HG02588 (cell line): ENCODE results near the gene MEGF11.

ENCODE experiments used
- ATAC-seq: cut with Tn5 transposase; IDR thresholded peaks from one replicate; pipeline ENCODE4 v1.9.1; 2021; ENCODE audit warnings: mild to moderate bottlenecking, moderate library complexity; ENCODE audit not compliant: unreplicated experiment

The MEGF11 gene

DNA sequence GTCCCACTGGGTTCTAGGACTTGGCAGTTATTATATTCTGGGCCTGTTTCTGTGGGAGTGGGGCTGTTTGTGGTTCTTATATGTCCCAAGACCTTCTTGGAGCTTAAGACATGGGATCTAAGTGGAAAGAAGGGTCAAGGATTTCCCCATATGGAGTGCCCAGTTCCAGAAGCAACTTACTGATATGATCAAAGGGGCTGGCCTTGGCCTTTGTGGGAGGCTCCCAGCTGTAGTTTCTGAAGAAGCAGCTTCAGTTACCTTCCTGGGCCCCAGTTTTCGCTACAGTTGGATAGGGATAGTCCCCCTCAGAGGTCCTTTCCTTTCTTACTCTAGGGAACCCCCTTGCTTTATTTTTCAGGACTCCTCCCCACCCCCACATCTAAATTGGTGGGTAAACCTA is 328.2 kb downstream of the MEGF11 start:
- ATAC-seq, result no peak

DNA sequence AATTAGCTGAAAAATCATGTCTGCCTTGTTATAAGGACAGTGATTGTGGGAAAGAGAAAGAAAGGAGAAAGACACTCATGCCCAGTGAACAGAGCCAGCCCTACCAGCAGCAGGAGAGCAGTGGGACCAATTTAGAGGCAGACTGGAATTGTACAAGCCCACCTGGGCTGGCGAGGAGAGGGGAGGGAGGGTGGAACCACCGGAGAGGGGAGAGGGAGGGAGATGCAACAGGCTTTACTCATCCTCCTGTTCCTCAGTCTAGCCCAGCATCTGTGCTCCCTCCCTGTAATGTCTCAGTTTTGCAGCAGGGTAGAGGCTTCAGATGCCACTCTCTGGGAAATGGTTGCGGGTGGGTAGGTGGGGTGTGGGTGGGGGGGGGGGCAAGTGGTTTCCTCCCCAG is 329.5 kb downstream of the MEGF11 start:
- ATAC-seq, result no peak

DNA sequence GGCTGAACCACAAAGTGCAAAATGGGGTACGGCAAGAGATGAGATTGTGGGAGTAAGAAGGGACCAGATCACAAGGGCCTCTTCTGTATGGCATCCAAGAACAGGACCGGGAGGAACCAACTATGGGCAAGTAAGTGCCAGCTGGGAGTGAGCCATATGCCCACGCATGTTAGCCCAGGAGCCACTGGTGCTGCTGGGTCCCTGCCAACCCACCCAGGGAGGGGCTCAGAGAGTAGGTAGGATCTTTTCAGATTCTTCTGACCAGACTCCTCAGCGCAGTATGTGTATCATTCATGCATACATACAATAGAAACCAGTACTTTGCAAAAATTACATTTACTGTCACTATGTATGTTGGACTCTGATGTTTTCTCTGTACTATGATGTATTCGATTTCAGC is 330.3 kb downstream of the MEGF11 start:
- no peak for ATAC-seq

DNA sequence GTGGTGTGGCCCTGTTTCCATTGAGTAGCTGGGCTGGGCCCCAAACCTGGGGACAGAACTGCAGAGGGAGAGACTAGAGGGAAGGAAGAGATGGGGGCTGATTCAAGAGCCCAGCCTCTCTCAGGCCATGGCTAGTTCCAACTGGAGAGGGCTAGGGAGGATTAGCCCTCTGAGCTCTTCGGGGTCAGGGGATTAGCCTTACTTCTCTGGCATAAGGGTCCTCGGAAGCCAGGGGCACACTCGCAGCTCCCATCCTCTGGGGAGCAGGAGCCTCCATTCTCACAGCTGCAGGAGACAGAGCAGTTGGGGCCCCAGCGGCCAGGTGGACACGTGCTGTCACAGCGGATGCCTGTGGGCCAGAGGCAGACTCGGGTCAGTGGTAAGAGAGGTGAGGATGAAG is 330.9 kb downstream of the MEGF11 start:
- no peak for ATAC-seq

DNA sequence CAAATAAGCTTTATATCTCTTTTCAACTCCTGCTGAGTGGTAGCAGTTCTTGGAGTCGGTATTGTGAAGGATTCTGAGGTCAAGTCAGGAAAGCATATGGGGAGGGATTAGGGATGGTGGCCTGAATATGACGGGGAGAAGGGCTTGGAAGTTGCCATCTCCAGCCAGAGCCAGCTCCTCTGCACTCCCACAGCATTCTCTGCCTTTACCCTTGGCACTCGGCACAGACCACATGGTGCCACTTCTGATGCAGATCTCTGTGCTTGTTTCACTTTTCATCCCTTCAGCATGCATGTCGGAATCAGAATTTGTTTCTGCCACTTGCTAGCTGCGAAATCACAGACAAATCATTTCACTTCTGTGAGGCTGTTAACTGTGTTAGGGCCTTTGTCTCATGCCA is 331.8 kb downstream of the MEGF11 start:
- no peak for ATAC-seq

DNA sequence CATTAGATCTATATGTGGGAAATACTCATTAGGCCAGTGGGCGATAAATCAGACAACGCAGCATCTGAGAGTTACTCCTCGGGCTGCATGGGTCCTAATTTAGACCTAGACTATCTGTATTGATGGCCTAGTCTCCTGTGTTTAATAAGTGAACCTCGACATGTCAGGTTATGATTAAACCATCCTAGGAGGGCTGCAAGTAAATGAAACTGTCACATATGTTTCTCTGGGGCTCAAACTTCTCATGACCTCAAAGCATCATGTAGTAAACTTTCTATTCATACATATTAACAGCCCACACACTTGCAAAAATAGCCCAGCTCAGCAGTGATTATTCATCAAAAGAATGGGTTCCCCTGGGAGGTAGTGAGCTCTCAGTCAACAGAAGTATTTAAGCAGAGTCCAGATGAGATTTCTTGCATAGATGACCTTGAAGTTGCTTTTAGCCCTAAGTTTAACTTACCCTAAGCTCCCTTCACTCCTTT is 332.7 kb downstream of the MEGF11 start:
- no peak for ATAC-seq

DNA sequence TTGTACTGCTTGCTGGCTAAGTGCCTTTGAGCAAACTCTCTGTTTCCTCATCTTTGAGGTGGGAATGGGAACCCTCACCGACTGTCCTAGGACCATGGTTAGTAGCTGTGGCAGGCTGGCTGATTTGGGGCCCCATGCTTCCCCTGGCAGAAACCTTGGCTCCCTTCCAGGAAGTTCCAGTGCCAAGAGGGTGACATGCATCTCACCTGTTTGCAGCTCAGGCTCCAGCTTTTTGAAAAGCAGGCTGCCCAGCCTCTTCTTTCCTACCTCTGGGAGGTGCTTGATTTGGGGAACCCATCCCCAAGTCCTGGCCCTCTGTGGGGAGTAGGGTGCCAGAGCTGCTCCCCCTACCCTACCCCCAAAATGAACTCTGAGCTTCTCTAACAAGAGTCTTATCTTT is 333.4 kb downstream of the MEGF11 start:
- no peak for ATAC-seq

DNA sequence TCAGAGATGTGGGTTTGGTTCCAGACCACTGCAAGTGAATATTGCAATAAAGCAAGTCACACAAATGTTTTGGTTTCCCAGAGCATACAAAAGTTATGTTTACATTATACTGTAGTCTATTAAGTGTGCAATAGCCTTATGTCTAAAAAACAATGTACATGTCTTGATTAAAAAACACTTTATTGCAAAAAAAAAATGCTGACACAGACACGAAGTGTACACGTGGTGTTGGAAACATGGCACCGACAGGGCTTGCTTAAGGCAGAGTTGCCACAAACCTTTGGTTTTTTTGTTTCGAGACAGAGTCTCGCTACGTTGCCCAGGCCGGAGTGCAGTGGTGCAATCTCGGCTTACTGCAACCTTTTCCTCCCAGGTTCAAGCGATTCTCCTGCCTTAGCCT is 334.2 kb downstream of the MEGF11 start:
- ATAC-seq, result no peak

DNA sequence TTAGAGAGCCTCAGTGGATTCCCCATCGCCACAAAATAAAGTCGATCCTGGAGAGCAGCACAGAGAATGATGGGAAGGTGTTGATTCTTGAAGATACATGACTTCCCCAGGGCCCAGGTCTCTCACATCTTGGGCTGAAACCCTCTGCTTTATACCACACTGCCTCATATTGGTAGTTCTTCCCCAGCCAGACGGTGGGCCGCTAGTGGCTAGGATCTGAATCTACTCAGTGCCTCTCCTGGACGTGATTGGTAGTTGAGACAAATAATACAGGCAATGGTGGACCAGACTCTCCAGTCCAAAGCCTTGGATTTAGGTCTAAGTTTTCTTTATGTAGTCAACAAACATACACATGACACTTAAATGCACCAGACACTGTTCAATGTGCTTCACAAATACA is 334.6 kb downstream of the MEGF11 start:
- ATAC-seq, result no peak

DNA sequence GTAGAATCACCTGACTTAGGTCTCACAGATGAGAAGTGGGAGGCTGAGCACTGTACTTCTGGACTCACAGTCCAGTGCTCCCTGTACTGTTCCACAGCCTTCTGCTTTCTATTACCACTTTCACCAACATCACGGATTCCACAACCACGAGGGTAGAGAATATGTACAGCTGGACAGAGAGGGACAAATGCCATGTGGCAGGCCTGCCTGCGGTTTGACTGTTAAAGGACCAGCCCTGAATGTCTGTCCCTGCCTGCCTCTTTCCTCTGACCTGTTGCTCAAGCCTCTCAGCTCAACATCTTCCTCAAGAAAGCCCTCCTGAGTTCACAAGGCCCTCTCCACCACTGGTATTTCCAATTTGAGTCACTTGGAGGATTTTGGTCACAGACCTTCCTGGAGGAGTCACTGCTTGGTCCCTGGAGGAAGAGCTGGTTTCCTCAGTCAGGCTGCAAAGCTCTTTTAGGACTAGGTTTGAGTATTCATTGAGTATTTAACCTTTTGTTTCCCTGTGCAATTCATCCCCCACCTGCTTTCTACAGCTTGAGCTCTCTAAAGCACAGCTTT is 335.1 kb downstream of the MEGF11 start:
- no peak for ATAC-seq

DNA sequence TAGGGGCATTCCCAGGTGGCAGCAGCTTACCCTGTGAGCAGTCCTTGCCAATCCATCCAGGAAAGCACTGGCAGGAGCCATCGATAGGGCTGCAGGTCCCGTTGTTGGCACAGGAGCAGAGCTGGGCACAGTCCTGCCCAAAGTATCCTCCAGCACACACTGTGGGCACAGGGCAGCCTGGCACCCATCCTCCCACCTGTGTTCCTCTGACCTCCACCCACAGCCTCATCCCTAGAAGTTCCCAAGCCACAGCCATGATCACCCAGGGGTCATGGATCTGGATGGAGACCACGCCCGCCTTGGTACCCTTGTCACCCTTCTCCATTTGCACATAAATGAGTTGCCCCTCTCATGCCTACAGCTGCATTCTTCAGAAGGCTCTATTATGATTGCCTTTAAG is 335.6 kb downstream of the MEGF11 start:
- no peak for ATAC-seq

DNA sequence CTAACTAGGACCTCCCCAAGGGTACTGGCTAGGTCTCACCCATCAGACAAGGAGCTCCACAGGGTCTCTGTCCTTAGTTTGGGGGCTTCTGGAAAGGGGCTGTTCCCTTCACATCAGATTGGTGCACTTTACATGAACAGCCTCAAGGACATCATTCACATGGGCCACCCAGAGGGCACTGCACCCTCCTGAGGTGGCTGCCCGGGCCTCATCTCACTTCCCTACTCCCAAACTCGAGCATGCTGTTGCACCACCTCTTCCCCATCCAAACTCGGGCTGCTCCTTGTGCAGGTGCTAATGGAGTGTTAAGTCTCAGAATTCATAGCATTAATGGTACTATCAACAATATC is 336.2 kb downstream of the MEGF11 start:
- ATAC-seq, result peak; percentile 9

DNA sequence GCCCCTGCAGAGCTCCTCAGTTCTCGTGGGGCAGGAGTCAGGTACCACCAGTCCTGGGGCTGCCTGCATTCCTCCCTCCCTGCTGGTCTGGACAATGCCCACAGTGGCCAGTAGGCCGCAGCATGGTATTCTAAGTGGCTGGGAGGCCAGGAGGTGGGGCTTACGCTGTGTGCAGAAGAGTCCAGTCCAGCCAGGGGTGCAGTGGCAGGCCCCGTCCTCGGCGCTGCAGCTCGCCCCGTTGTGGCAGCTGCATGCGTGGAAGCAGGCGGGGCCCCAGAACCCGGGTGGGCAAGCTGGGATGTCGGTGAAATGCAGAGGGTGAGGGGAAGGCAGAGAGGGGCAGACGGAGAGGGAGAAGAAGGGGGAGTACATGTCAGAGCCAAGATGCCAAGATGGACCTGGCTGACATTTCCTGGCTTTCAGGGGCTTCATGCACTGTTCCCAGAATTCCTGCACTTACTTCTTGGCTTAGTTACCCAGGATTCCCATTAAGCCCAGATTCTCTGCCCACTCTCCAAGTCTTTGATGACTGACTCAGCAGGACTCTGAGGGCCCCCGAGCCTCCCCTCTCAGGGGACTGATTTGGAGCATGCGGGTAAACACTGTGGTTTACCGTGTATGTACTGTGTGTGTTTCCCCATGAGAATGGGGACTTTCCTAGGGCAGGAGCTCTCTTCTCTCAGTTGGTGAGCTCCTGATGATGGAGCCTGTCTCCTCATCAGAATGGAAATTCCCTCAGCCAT is 336.7 kb downstream of the MEGF11 start:
- peak; percentile 57 for ATAC-seq

DNA sequence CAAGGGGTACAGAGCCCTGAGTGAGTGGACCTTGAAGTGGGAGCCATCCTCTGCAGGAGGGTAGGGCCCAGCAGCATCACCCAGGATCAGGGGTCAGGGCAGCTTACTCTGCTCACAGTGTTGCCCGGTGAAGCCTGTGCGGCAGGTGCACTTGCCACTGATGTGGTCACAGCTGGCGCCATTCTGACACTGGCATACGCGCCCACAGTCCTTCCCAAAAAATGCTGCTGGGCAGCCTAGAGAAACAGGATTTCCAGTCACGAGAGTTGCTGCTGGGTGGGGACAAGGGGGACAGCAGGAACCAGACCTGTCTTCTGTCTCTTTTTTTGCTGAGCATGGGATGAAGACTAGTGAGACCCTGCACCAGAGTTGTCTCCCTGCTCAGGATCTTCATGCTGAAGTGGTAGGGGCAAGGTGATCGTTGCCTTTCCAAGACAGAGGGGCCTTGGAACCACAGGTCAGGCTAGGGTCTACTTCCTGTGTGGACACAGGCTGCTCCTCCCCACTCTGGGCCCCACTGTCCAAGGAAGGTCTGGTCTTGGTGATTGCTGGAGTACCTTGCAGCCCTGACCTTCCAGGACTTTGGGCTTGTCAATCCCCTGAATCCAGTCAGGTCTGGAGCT is 337.4 kb downstream of the MEGF11 start:
- ATAC-seq, result no peak

DNA sequence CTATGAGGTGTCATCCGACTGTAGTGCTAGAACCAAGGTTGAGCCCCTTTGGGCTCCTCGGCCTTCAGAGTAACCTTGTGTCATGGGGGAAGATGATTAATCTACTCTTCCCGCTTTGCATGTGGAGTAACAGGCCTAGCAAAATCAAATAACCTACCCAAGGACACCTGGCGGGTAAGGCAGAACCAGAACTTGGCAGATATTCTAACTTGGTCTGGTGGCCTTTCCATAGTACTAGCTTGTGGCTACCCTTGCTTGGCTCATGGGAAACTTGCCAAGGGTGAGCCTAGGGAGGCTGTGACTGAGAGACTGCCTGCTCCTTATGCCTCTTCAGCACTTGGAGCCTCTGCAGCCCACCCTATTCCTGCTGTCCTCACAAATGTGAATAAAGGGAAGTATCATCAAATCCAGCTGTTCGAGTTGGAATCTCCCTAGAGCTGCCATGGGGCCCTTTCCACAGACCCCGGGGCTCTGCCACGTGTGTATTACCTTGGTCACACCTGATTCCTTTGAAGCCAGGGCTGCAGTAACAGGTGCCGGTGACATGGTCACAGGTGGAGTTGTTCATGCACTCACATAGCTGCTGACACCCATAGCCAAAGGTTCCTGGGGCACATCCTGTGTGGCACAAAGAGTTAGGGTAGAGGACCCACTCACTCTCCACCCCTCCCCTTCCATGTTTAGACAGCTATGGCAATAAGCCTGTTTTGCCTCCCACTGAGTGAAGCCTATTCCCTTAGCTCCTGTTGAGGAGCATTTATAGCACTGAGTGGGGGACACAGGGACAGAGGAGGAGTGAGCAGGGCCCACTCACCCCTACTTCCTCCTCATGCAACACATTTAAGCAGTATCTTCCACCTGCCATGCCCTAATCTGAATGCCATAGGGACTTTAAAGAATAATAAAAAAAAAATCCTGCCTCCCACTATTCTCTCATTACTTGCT is 338.3 kb downstream of the MEGF11 start:
- ATAC-seq, result no peak

DNA sequence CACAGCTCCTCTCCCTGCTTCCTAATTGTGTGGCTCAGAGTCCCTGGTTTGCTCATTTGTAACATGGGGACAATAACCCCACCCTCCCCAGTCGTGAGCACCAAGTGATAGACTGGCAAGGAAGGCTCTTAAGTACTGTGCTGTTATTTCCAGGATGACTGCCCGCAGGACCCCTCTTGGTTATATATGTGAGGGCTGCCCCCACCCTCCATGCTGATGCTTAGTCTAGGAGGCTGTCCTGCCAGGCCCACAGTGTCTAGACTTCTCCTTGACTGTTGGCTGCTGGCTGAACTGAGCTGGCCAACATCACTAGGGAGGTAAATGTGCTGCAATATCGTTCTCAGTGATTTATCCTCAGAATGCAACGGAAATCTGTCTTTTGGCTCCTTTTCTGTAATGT is 339.2 kb downstream of the MEGF11 start:
- ATAC-seq, result no peak

DNA sequence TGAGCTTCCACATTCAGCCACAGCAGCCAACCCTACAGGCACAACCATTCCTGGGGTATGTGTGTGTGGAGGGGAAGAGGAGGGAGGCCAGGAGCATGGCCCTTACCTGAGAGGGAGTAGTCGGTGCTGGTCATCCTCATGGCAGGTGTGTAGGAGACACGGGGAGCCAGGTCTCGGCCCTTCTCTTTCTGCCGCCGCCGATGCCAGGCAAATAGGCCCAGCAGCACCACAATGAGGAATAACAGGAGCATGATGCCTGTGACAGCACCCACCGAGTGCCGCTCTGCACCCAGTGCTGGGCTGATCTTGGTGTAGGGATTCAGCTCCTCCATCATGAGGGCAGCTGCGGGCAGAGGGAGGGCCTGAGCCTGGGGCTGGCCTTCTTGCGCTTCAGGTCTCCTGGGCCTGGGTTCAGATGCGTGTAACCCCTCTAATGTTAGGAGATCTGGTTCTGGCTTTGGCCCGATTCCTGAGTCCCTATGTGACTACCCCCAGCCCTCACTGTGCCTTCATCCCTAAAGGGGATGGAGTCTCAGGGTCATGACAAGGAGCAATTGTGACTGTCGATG is 339.8 kb downstream of the MEGF11 start:
- no peak for ATAC-seq

DNA sequence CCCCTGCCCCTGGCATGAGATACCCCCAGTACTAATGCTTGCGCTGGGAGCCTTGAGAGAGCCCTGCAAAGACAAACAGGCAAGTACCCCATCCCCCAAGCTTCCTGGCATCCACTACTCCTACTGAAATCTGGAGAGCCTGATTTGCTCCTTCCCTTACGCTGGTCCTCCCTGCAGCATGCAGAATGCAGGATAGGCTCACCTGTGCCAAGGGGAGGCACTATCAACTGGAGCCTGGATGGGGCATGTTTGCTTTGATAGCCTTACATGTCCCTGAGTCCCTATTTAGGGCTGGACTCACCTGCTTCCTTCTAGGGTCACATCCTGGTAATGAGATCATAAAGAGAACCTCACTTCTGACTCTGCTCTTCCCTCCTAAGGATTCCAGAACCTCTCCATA is 341.3 kb downstream of the MEGF11 start:
- no peak for ATAC-seq

DNA sequence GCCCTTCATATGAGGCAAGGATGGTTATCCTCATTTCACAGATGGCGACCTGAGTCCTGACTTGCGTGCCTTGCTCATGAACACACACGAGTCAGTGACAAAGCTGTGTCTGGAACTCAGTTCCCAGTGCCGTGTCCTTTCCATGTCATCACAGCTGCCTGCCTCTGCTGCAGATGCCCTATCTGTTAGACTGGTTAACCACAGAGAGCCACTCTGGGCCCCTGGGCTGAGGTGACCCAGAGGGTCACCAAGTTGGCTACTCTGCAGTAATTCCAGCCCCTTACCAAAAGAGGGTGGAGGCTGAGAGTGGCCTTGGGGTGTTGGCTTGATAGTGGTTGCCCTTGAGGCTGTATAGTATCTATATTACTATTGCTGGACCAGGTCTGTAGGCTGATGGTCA is 343.2 kb downstream of the MEGF11 start:
- ATAC-seq, result no peak

DNA sequence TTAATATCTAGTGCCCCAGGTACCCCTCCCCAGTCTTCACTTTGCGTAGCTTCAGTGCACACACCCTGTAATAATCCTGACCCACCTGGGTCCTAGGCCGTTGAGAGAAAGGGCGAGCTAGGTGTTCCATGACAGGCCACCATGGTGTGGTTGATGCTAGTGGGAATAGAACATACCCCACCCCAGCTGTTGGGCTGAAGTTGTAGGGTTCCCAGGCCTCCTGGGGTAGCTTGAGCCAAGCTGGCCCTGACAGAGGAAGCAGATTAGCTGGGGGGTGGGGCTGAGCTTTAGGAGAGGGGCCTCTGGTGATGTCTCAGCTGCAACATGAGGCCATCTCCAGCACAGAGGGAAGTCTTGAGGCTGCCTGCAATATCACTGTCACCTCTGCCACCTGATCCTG is 343.7 kb downstream of the MEGF11 start:
- ATAC-seq, result no peak

DNA sequence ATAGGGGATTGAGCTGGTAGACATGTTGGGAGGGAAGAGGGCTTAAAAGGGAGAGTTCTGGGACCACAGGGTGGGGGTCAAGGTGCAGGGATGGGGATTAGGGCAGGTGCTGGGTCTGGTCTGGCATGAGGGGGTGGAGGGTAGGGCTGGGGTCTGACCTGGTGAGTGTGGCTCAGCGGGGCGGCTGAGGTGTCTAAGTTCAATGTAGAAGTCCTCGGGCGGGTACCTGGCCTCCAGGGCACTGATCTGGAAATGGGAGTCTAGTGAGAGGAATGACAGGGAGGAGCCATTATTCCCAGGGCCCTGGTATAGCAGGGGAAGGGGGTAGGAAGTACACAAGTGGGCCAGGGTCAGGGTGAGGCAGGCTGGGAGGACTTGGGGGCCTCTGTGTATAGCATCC is 344.7 kb downstream of the MEGF11 start:
- ATAC-seq, result no peak
